HG03280 (cell line): Measurements from ENCODE around the gene NUDT3.
A peak's percentile ranks its signal among the peaks of the same experiment; 100 is the strongest.
"Not testable (repeated sequence)": the region's sequence is repeated elsewhere in the genome, so short reads cannot be mapped to it uniquely, and the experiment has no call there.

Experiments used
- ATAC-seq: cut with Tn5 transposase; IDR thresholded peaks from one replicate; pipeline ENCODE4 v1.9.1; 2021; ENCODE audit warnings: mild to moderate bottlenecking, moderate library complexity; ENCODE audit not compliant: unreplicated experiment

NUDT3 gene

DNA sequence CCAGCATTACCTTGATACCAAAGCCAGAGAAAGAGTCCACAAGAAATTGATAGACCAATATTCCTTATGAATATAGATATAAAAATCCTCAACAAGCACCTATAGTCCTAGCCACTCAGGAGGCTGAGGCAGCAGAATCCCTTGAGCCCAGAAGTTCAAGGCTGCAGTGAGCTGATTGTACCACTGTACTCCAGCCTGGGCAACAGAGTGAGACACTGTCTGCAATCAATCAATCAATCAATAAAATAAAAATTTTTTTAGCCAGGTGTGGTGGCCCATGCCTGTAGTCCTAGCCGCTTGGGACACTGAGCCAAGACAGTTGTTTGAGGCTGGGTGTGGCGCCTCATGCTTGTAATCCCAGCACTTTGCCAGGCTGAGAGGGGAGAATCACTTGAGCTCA is 124.7 kb downstream of the NUDT3 start:
- no peak for ATAC-seq

DNA sequence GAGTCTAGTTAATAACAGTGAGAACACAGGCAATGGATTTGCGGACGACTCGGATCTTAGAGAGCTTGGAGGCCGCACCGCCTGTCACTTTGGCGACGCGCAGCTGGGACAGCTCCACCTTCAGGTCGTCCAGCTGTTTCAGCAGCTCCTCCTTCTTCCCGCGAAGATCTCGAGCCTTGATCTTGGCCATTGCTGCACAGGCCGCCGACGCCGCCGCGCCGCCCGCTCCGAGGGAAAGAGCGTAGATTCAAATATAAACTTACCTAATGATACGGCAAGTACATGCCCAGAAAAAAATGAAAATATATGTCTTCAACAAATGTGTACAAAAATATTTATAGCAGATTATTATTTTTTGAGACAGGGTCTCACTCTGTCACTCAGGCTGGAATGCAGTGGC is 129.0 kb downstream of the NUDT3 start:
- ATAC-seq, result not testable (repeated sequence)

DNA sequence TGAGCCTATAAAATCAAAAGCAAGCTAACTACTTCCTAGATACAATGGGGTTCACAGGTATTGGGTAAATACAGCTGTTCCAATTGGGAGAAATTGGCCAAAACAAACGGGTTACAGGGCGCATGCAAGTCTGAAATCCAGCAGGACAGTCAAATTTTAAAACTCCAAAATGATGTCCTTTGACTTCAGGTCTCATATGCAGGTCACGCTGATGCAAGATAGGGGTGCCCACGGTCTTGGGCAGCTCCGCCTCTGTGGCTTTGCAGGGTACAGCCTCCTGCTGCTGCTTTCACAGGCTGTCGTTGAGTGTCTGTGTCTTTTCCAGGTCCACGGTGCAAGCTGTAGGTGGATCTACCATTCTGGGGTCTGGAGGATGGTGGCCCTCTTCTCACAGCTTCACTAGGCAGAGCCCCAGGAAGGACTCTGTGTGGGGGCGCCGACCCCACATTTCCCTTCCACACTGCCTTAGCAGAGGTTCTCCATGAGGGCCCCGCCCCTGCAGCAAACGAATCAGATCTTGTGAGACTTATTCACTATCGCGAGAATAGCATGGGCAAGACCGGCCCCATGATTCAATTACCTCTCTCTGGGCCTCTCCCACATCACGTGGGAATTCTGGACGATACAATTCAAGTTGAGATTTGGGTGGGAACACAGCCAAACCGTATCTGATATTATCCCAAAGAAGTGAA is 131.7 kb downstream of the NUDT3 start:
- no peak for ATAC-seq

DNA sequence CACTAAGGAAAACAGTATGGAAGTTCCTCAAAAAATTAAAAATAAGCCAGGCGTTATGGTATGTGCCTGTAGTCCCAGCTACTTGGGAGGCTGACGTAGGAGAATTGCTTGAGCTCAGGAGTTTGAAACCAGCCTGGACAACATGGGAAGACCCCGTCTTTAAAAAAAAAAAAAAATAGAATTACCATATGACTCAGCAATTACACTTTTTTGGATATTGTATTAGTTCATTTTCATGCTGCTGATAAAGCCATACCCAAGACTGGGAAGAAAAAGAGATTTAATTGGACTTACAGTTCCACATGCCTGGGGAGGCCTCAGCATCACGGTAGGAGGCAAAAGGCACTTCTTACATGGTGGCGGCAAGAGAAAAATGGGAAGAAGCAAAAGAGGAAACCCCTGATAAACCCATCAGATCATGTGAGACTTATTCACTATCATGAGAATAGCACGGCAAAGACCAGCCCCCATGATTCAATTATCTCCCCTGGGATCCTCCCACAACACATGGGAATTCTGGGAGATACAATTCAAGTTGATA is 132.9 kb downstream of the NUDT3 start:
- ATAC-seq, result no peak

DNA sequence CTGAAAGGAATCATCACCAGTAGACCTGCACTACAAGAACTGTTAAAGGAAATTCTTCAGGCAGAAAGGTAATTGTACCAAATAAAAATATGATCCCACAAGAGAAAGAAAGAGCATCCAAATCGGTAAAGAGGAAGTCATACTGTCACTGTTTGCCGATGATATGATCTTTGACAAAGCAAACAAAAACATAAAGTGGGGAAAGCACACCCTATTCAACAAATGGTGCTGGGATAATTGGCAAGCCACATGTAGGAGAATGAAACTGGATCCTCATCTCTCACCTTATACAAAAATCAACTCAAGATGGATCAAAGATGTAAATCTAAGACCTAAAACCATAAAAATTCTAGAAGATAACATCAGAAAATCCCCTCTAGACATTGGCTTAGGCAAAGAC is 140.1 kb downstream of the NUDT3 start:
- ATAC-seq, result not testable (repeated sequence)

DNA sequence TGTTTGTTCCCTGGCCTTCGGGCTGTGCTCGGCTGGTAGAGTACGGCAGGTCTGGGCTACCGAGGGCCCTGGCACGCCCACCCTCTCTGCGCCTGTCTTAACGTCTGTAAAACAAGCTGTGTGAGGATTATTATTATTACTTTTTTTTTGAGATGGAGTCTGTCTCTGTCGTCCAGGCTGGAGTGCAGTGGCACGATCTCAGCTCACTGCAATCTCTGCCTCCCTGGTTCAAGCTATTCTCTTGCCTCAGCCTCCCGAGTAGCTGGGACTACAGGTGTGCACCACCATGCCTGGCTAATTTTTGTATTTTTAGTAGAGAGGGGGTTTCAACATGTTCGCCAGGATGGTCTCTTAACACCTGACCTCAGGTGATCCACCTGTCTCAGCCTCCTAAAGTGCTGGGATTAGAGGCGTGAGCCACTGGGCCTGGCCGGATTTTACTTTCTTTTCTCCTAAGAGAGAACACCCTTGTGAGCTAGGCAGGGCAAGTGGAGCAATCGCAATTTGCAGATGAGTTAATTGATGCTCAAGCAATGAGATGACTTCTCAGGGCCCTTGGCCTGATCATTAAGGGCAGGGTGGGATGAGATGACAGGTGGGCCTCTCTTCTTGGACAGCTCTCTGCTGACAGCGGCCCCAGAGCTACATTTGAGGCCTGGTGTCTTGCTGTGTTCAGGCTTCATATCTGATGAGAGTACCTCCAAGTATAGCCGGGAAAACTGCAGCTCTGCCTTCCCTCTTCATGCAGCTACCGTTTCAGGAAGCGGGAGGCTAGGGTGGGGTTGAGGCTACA is 142.8 kb downstream of the NUDT3 start:
- ATAC-seq, result peak; percentile 33

DNA sequence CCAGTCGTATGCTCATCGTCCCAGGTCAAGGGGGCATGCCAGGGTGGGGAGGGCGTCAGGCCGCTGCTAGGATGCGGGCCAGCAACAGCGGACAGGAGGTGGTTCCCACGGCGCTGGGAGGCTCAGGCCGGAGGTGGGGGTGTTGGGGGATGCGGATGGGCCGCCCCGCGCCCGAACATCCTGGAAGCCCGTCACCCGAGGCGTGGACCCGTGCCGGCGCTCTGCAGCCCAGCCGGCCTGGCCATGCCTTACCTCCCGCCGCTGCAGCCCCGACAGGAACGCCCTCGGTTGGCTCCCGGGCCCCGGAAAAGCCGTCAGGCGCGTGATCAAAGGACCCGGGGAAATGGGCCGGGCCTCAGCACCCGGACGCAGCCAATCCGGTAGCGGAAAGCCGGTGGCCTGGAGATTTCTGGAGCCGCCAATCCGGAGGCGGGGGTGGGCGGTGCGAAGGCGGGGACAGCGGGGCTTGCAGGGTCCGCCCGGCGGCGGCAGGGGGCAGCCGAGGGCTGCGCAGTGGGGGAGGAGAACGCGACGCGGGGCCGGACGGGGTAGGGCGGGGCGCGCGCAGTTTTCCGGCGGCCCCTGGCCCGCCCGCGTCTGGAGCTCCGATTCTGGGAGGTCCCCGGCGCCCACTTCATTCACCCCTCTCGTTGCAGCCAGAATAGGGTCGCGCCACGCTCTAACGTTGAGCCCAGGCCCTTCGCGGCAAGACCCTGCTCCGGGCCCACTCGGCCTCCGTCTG is 143.6 kb downstream of the NUDT3 start, which contains the start of gene SMIM29:
SMIM29 (minus strand) TSS at position 280 of the 742 bp plus-strand sequence. CDS start 1,215 bp downstream, outside the sequence.
- ATAC-seq, result peak; percentile 89

DNA sequence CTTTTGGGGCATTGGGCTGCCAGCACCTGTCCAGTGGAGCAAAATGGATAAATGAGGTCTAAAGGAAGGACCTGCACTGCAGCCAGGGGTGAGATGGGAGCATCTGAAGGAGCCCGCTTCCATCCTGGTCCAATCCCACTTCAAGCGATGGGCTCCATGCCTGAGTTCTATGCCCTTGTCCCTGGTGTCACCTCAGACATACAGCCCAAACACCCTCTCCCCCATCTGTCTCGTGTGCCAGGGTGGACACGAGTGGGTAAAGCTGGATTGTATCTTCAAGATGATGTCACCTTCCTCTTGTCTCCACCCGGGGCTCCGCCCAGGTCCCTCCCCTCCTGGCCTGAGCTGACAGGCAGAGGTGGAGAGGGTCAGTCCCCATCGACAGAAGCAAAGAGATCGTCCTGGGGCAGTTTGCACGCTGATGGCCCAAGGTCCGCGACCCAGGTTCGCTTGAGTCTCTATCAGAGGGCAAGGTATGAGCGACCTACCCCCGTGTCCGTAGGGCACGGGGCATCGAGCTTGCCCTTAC is 144.2 kb downstream of the NUDT3 start:
- no peak for ATAC-seq

DNA sequence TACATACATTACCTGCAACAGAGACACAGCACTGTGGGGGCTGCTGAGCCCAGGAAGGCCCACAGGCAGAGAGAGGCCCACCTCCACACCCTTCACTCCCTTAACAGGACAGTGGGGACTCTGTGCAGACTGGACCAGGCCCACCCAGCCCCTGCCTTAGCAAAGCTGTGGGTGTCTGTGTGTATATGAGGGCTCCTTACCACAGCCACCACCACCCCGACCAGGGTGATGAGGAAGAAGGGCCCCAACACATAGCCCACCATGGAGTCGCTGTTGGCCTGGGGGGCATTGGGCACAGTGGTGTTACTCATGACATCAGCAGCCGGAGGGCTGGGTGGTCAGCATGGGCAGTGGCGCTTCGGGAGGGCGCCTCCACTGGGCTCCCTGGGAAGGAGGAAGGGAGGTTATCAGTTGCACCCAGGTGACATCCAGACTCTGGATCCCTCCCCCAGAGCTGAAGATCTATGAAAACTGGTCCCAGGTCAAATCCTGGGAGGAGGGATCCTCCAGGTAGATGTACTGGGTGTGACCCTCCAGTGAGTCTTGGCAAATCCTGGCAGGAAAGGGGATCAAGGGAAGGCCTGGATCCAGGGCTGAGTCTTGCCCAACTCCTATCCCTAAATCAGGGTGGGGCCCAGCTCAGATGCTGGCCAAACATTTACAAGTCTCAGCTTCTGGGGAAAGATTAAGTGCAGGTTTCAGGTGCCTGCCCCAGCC is 144.8 kb downstream of the NUDT3 start:
- ATAC-seq, result no peak

DNA sequence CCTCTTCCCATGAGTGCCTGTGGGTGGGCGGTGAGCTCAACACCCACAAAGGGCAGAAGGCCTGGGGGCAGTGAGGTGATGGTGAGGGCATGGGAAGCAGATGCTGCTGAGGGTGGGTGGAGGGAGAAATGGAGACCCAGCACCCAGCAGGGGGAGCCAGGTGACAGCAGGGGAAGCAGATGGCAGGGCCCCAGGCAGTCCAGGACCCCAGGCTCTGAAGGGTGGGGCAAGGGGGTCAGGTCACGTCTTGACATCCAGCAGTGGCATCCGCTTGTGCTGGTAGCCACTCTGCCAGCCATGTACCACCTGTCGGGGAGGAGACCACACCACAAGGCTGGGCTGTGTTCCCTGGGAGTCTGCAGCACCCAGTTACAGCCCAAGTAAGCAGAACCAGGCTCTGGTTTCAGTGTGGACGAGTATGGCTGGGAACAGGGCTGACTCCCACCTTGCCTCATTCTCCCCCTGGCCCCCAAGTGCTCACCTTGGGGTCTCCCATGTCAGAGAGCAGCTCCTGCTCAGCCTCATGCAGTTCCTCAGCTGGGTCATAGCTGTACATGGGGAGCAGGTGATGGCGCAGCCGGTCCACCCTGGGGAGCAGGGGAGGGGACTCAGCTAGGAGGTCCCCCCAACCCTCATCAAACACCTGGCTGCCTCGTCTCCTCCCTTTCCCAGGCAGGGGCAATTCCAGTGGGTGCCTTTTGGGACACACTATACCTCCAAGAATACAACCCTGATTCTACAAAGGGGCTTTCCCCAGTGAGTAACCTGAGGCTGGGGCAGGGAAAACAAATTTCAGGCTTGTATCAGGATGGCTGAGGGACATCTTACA is 145.7 kb downstream of the NUDT3 start:
- ATAC-seq, result no peak

DNA sequence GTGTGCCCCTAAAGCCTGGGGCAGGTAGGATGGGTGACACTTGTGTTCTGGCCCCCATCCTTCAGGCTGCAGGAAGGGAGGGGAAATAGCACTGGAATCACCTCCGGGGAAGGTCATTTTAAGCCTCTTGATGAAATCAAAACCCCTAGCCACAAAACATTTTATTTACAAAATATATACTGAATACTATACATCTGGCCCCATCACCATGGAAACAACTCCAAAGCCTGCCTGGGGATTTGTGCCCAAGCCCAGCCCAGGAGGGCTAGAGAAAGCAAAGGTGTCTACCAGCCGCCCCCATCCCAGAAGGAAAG is 146.3 kb downstream of the NUDT3 start:
- ATAC-seq, result no peak

DNA sequence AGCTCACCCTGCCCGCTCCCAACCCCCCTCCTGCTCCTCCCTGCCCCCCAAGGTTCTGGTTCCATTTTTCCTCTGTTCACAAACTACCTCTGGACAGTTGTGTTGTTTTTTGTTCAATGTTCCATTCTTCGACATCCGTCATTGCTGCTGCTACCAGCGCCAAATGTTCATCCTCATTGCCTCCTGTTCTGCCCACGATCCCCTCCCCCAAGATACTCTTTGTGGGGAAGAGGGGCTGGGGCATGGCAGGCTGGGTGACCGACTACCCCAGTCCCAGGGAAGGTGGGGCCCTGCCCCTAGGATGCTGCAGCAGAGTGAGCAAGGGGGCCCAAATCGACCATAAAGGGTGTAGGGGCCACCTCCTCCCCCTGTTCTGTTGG is 146.7 kb downstream of the NUDT3 start:
- ATAC-seq, result not testable (repeated sequence)

DNA sequence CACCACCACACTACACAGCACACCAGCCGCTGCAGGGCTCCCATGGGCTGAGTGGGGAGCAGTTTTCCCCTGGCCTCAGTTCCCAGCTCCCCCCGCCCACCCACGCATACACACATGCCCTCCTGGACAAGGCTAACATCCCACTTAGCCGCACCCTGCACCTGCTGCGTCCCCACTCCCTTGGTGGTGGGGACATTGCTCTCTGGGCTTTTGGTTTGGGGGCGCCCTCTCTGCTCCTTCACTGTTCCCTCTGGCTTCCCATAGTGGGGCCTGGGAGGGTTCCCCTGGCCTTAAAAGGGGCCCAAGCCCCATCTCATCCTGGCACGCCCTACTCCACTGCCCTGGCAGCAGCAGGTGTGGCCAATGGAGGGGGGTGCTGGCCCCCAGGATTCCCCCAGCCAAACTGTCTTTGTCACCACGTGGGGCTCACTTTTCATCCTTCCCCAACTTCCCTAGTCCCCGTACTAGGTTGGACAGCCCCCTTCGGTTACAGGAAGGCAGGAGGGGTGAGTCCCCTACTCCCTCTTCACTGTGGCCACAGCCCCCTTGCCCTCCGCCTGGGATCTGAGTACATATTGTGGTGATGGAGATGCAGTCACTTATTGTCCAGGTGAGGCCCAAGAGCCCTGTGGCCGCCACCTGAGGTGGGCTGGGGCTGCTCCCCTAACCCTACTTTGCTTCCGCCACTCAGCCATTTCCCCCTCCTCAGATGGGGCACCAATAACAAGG is 147.3 kb downstream of the NUDT3 start:
- ATAC-seq, result not testable (repeated sequence)

DNA sequence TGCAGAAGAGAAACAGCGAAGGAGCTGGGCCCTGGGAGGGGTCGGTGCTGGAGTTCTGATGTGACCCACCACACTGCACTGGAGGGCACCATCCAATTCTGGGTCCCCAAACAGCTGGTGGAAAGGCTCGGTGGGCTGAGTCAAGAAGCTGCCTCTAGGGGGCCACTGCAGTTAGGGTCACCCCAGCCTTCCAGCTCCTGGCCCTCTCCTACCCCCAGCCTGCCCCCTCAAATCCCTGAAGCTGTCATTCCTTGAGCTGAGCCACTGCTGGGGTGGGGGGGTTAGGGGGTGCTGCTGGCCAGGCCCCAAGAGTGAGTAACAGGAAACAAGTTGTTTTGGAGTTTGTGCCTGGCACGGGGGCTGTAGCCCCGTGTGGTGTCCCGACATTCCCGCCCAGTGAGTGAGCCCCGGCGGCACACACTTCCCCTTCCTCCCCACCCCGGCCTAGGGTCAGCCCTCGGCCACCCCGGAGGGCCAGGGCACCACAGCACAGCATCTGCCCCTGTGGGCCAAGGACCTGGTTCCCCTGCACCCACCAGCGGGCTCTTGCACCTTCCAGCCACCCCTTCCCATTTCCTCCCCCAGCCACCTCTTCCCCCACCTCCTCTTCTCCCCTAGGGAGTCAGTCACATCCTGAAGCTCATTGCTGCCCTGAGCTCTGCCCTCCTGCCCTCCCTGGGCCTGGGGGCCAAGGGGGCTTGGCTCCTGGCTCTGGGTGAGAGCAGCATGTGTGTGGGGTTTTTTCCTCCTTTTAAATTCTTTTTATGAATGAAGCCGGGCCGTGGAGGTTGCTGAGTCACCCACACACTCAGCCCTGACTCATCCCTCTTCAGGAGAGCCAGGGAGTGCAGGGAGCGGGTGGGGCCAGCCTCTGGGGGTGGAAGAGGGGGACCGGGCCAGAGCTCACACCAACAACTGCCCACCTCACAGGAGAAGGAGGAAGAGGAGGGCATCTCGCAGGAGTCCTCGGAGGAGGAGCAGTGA is 148.3 kb downstream of the NUDT3 start:
- ATAC-seq, result no peak

DNA sequence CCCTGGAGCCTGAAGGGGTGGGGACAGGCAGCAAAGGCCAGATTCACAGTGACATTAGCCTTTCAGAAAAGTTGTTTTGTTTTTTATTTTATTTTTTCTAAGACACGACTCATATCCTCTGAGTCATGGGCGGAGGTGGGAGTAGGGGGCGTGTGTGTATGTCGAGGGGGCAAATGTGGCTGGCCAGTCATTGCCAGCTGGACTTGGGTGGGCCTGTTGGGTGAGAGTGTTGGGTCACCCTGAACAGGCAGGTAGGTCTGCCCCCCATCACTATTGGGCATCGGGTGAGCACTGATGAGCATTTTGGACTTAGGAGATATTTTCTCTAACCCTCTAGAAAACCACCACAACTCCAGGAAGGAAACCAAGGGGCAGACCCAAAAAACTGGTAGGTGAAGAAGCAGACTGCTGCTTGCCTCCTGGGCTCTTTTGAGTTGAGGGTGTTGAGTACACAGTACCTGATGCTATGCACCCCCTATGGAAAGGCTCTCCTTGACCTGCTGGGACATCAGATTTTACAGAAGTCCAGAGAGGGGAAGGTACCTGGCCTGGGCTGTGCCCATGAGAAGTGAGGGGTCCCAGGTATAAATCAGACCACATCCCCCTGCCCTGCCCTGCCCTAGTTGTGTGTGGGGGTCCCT is 149.2 kb downstream of the NUDT3 start:
- no peak for ATAC-seq

DNA sequence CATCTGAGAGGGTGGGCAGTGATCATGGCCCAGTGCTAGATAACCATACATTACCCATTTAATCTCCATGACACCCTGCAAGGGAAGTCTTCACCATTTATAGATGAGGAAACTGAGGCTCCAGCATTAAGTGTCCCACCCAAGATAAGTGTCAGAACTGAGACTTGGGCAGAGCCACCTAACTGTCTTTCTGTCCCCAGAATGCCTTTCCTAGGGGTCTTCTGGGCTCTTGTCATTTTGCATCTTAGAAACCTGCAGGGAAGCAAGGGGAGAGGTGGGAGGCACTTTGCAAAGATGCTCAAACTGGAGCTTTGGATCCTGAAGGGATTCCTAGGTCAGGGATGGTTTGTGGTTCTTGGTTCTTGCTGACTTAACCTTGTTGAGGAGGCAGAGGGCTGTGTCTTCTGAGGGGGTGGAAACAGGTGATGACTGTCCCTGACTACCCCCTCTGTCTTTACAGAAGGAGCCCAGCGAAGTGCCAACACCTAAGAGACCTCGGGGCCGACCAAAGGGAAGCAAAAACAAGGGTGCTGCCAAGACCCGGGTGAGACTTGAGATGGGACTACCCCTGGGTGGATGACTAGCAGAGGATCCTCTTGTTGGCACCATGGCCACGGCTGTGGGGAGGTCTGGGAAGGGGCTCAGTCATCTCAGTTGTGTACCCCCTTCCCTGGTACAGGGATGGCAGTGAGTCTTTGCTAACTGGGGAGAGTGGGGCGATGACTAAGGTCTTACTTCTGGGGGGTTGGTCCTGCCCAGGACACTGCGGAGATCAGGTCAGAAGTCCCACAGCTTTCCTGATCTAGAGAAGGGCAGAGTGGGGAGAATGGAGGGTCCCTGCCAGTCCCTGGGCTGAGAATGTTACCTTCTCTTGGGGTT is 150.0 kb downstream of the NUDT3 start:
- ATAC-seq, result no peak
